Germinal center (tissue), 1 donor: Measurements from ENCODE around the gene SSTR3.
A peak's percentile ranks its signal among the peaks of the same experiment; 100 is the strongest.

ENCODE experiments used
- DNase-seq: peaks from one replicate; pipeline ENCODE4 v3.0.0; 2012; ENCODE audit warnings: mixed read lengths, low spot score

Gene SSTR3

DNA sequence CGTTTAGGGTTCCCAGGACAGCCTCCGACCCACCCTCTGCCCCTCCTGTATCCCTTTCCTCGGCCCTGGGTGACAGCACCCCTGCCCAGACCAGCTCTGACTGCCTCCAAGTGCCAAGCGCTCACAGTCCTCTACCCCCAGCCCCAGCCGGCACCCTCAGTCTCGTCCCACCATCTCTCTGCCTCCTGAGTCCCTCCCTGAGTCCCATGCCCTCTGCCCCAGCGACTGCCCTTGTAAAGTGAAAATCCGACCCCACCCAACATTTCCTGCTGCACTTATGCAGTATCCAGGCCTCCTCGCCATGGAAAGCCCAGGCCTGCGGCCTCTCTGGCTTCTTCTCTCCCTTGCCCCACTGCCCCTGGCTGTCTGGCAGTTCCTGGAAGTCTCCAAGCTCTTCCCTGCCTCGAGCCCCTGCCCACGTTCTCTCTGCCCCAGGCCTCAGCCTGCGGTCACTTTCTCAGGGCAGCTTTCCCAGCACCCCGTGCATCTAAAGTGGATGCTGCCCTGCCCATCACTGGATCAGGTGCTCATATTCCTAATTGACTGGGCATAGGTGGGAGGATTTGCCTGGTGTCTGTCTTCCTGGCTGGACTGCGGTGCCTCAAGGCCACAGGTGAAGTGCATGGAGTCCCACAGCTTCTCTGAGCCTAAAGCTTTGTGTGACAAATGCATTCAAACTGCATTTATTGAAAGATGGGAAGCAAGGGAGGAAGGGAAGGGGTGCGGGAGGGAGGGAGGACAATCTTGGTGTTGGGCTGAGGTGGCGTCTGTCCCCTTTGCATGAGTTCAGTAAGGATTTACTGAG lies 44.9 kb downstream of the SSTR3 start:
- DNase-seq: no peak

GRCh38 chr22:37166675-37167066 lies 45.6 kb downstream of the SSTR3 start:
- DNase-seq: peak; percentile 85

DNA sequence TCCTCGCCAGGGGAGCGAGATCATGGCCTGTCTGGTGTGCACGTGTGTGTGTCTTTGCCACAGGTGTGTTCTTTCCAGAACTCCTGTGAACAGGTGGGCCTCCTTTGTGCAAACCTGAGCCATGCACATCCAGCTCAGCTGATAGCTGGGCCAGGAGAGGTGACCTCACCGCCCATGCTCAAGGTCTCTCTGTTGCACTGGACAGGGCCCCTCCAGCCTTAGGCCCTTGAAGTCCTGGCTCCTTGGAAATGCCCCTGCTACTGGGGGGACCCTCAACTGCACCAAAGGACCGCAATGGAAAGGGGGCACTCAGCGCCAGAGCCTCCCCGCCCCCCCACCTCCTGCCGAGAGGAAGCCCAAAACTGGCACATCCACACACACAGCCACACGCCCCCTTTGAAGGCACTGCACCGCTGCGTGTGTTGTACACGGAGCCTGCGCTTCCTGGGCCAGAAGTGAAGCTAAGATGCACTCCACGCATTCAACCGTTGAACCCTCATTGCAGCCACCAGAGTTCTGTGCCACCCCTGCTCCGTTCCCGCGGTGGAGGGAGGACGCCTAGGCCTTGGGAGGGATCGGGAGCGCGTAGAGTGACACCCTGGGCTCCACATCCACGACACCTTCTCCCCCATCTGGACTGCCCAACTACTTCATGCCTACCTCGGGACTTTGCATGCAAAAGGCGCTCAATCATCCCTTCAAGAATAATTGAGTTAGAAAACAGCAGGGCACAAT lies 46.2 kb downstream of the SSTR3 start:
- DNase-seq: no peak

- no peak for DNase-seq
Measured at GRCh38 chr22:37165066-37165465, 47.2 kb downstream of the SSTR3 start.

DNA sequence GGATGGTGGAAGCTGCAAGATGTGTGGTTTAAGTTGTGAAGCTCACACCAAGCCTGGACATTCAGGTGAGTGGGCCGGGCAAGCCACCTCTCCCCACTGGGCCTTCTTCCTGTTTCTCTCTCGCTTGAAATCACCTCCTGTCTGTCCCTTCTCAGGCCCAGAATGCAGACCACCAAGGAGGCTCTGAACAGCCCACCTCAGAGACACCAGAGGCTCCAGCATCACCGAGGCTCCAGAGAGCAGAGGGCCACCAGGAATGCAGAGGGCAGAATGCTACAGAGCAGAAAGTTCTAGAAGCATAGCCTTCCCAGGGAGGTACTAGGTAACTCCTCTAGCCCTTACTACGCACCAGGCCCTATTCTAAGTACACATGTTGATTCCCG lies 47.8 kb downstream of the SSTR3 start:
- no peak for DNase-seq

DNA sequence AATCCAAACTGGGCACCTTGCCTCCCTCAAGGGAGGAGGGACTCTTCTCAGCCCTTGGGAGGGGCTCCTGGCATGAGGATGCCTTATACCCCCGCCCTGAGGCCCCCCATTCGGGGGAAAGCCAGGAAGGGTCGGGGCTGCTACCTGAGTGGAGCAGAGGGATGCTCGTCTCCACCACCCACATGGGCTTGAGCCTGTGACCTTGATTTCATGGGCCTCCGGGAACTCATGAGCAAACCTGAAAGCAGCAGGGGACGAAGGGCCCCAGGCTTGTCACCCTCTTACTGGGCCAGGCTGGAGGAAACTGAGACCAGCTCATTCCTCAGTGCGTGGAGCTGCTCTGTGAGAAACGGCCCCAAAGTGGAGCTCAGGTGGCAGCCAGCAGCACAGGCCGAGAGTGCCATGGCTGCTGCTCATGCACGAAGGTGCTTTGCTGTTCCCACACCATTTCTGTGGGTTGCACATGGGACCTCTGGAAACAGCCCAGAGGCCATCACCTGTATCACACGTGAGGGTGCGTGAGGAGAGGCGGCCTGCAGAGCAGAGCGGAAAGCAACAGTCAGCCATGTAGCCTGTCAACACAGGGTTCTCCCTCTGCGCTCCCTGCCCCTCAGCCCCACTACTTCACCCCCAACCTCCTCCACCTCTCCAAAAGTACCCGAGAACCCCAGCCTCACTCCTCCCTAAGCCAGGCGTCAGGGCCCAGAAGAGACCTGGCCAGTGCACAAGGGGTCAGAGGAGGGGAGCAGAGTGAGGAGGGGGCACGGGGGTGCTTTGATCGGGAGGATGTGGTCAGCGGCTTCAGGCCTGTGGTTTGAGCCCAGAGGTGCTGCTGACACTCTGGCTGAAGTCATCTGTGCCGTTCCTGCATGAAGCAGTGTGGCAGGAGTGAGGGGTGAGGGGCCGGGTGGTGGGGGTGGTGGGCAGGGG lies 48.4 kb downstream of the SSTR3 start:
- no peak for DNase-seq

DNA sequence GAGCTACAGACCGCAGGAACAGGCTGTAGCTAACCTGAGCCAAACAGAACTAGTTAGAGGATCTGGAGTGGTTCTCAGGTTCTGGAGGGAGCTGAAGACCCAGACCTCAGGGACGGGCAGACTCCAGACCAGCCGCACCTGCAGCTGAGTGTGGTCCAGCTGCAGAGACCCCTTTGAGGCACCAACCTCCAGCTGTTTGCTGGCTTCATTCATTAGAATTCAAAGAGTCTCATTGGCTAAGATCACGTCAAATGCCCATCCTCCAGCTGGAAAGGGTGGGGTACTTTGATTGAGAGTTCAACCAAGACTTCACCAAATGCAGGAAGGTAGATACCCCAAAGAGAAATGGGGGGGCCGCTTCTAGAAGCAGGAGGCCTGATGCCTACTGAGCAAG lies 49.2 kb downstream of the SSTR3 start:
- no peak for DNase-seq

GRCh38 chr22:37162221-37163095 lies 49.8 kb downstream of the SSTR3 start:
- peak; percentile 83 for DNase-seq

DNA sequence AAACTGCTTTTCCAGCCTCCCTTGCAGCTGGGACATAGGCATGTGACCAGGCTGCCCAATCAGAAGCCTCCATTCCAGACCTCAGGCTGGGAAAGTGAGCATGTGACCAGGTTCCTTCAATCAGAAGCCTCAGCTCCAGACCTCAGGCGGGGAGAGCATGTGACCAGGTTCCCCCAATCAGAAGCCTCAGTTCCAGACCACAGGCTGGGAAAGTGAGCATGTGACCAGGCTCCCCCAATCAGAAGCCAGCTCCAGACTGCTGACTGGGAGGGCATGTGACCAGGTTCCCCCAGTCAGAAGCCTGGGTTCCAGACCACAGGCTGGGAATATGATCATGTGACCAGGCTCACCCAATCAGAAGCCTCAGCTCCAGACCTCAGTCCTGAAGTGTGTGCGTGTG lies 50.8 kb downstream of the SSTR3 start:
- DNase-seq: peak; percentile 55

DNA sequence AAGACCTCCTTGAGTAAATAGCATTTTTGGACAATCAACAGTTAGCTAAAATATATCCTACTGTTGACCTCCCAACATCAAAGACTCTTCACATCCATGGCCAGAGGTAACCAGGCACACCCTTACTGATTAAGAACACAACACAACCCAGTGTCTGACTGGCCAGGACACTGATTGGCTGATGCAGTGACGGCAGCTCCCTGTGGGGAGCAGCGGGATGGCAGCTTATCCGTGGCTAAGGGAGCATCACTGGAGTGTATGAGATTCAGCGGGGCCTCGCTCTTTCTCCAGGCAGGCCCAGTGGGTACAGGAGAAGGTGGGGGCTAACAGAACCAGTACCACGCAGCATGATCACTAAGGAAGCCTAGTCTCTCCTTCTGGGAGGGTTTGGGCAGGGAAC lies 52.2 kb downstream of the SSTR3 start:
- no peak for DNase-seq

DNA sequence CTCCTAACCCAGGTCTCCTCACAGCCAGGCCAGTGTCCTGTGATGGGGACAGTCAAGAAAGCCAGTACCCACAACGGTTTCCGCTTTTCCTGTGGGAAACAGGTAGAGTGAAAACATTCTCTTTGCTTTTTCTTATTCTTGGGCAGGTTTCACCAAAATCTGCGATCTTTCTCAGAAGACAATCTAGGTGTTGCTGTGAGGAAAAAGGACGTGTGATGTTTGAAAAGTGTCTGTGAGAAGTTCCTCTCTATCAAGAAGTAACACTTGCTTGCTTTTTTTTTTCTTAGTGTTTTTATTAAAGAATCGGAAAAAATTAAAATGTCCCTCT lies 53.4 kb downstream of the SSTR3 start:
- DNase-seq: no peak

DNA sequence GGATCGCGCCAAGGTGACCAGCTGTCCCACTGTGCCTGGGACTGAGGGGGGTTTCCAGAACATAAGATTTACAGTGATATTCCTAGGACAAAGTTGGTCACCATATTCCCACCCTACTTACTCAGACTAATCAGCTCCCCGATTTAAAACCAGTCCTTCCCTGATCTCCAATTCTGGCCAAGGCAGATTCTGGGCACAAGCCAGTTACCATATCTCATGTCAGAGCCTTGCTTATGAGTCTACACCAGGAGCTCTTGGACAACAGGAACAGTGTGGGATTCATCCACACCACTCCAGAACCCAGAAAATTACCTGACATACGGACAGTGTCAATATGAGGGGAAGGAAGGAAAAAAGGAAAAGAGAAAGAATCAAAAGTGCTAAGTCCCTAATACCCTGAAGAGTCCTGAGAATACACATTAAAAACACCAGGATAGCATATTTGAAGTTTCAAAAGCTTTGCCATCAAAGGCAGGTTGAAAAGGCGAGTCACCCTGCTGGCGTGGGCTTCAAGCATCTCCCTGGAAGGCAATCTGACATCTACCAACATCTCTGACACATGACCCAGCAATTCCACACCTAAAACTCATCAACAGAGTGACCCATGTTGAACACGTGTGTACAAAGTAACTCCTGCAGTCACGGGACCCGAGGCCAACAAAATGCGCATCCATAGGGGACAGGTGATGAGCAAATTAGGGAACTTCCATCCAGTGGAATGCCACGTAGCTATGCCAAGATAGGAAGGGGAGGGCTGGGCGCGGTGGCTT lies 54.6 kb downstream of the SSTR3 start:
- no peak for DNase-seq

GRCh38 chr22:37156686-37157435 lies 55.4 kb downstream of the SSTR3 start:
- no peak for DNase-seq

GRCh38 chr22:37155971-37156370 lies 56.3 kb downstream of the SSTR3 start:
- no peak for DNase-seq

- no peak for DNase-seq
Measured at GRCh38 chr22:37154925-37155712, 57.2 kb downstream of the SSTR3 start.
